ENCODE data around the gene KLHL8. TPM values are rescaled to one million over a fixed set of nuclear protein-coding genes. Genes with fewer than 3 reads are reported as not detected.

KLHL8 gene
- total RNA-seq, 1 donor from 2014 or later = 16.6 TPM

GRCh38 chr4:87249332-87250019, 29.1 kb upstream of the KLHL8 start:
- Mint-ChIP-seq H3K36me3 (no peaks in the 10 kb centered on the region), H3K4me3 (no peak overlapping the region), H3K27ac (no peak overlapping the region), H3K27me3 (no peaks in the 10 kb centered on the region), H3K4me1 (ENCODE audit: unreplicated experiment) (peaks cover 5% of the 10 kb centered on the region), H3K9me3 (peaks cover 8% of the 10 kb centered on the region)
- DNase-seq (ENCODE audit: extremely low spot score, unreplicated experiment) = no peak
- no peak for TF ChIP-seq CTCF (conservative IDR thresholded peaks at IDR 0.05)

GRCh38 chr4:87243426-87244053, 23.1 kb upstream of the KLHL8 start:
- TF ChIP-seq CTCF (conservative IDR thresholded peaks at IDR 0.05) = no peak
- H3K36me3 Mint-ChIP-seq = no peaks in the 10 kb centered on the region
- H3K9me3 Mint-ChIP-seq = peaks cover 17% of the 10 kb centered on the region
- no peak for DNase-seq (ENCODE audit: extremely low spot score, unreplicated experiment)
- H3K27ac Mint-ChIP-seq = no peak overlapping the region
- no peak overlapping the region for H3K4me3 Mint-ChIP-seq
- no peaks in the 10 kb centered on the region for H3K27me3 Mint-ChIP-seq
- no peaks in the 10 kb centered on the region for H3K4me1 Mint-ChIP-seq (ENCODE audit: unreplicated experiment)

GRCh38 chr4:87241336-87241735, 20.9 kb upstream of the KLHL8 start:
- no peak overlapping the region for H3K27ac Mint-ChIP-seq
- H3K27me3 Mint-ChIP-seq = no peaks in the 10 kb centered on the region
- TF ChIP-seq CTCF (conservative IDR thresholded peaks at IDR 0.05) = no peak
- DNase-seq (ENCODE audit: extremely low spot score, unreplicated experiment) = no peak
- no peak overlapping the region for H3K4me3 Mint-ChIP-seq
- H3K4me1 Mint-ChIP-seq (ENCODE audit: unreplicated experiment) = no peaks in the 10 kb centered on the region
- no peaks in the 10 kb centered on the region for H3K36me3 Mint-ChIP-seq
- peaks cover 13% of the 10 kb centered on the region for H3K9me3 Mint-ChIP-seq

GRCh38 chr4:87240341-87240740, 19.9 kb upstream of the KLHL8 start:
- no peak overlapping the region for H3K4me3 Mint-ChIP-seq
- H3K27ac Mint-ChIP-seq = no peak overlapping the region
- no peaks in the 10 kb centered on the region for H3K36me3 Mint-ChIP-seq
- DNase-seq (ENCODE audit: extremely low spot score, unreplicated experiment) = no peak
- H3K9me3 Mint-ChIP-seq = peaks cover 13% of the 10 kb centered on the region
- H3K27me3 Mint-ChIP-seq = no peaks in the 10 kb centered on the region
- no peaks in the 10 kb centered on the region for H3K4me1 Mint-ChIP-seq (ENCODE audit: unreplicated experiment)
- no peak for TF ChIP-seq CTCF (conservative IDR thresholded peaks at IDR 0.05)

- Mint-ChIP-seq H3K27me3 (no peaks in the 10 kb centered on the region), H3K4me1 (ENCODE audit: unreplicated experiment) (no peaks in the 10 kb centered on the region), H3K9me3 (peaks cover 13% of the 10 kb centered on the region), H3K27ac (no peak overlapping the region), H3K4me3 (no peak overlapping the region), H3K36me3 (no peaks in the 10 kb centered on the region)
- no peak for DNase-seq (ENCODE audit: extremely low spot score, unreplicated experiment)
- no peak for TF ChIP-seq CTCF (conservative IDR thresholded peaks at IDR 0.05)
Observed at GRCh38 chr4:87239821-87240220, 19.4 kb upstream of the KLHL8 start.
